GM21367 (cell line): Measurements from ENCODE around the gene SMC3.
"Not testable (repeated sequence)": the region's sequence is repeated elsewhere in the genome, so short reads cannot be mapped to it uniquely, and the experiment has no call there.

Experiments used
- ATAC-seq: cut with Tn5 transposase; IDR thresholded peaks from one replicate; pipeline ENCODE4 v1.9.1; 2021; ENCODE audit not compliant: unreplicated experiment

The SMC3 gene

DNA sequence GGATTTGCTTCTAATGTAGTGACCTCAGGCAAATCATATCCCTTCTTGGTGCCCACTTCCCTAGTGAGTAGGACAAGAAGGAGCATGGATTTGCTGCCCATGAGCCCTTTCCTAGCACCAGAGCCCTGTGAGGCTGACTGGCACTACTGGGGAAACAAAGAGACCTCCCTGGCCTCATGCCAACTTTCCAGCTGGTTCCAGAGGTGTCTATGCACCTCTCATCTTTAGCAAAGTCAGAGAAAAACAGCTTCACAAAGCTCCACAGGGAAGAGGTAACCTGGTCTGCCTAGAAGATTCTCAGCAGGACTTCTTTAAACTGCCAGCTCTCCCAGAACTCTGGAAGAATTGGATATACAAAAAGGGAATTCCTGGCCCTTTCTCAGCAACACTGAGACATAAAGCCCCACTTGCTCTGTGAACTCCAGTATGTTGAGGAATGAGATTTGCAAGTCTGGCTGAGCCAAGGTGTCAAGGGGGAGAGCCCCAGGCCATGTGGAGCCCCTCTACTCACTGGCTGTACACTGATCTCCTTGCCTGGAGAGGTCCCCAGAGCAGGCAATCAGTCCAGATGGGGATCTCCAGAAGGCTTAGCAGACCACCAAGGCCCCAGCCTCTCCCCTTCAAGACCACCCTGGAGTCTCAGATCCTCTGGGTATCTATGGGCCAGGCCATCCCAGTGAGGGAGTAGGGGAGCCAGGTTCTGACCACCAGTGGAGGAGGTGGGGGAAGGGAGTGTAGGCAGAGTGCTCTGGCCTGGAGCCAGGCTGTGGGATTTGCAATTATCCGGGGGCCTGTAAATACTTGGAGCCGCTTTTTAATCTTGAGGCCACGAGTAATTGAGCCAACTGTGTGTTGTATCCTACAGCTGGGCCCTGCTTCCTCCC is 52.3 kb downstream of the SMC3 start:
- no peak for ATAC-seq

DNA sequence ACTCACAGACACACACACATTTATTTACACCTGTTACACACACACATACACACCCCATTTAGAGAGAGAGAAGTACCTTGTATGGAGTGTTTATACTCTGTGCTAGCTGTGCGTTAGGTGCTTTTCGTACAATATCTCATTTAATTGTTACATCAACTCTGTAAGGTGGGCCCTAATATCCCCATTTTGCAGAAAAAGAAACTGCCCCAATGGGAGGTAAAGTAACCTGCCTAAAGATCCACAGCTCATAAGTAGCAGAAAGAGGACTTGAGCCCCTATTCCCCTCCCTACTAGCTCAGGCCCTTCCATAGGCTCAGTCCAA is 52.9 kb downstream of the SMC3 start:
- no peak for ATAC-seq

- not testable (repeated sequence) for ATAC-seq
Observed at GRCh38 chr10:110623316-110623715, 55.8 kb downstream of the SMC3 start.

DNA sequence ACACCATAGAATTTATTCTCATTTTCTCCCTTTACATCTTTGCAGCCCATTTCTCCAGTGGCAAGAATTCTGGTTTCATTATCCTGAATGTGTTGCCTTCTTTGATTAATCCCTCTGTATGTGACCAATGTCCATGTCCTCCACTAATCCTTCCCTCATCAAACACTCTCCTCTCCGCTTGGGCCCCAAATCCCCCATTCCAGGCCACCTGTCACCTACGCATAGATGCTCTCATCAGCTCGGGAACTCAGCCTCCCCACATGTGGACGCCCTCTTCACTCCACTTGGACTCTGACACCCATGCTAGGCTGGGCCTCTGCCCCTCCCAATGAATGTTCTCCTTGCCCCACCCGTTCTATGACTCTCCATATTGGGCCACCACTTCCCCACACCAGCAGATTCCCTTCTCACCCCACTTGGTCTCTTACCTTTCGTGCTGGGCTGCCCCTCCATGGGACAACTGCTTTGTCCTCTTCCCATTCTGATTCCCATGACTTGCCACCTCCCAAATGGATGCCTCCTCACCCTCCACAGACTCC is 57.9 kb downstream of the SMC3 start:
- no peak for ATAC-seq

DNA sequence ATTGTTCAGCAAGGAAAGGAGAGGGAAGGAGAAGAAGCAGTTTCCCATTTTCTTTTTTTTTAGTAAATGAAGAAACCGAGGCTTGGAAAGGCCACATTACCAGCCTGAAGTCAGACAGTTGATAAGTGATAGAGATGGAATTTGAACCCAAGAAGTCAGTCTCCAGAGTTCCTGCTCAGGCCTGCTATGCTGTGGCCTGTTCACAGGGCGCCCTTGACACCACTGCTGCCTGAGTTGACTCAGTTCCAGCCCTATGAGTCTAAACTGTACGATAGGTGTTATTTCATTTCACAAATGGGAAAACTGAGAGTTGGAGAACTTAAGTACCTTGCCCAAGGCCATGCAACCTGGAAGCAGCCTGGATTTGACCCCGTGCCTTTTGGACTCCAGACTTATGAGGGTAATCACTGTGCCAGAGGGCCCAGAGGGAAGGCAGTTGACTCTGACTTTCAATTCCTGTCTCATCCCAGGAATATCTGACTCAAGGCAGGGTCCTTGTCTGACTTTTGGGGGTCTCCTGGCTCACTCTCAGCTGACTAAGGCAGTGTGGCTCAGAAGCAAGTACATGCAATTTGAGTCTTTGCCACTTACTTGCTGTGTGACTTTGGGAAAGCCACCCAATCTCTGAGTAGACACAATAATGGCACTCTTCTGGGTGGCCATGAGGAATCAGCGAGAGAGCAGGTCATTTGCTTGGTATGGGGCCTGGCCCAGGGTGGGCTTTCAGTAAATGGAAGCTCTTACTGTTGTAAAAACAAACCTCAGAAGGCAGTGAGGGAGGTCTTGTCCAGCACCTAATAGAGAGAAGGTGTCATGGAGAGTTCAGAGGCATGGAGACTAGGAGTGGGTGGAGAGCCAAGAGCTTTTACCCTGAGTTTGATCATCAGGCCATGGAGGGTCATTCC is 58.7 kb downstream of the SMC3 start:
- no peak for ATAC-seq

DNA sequence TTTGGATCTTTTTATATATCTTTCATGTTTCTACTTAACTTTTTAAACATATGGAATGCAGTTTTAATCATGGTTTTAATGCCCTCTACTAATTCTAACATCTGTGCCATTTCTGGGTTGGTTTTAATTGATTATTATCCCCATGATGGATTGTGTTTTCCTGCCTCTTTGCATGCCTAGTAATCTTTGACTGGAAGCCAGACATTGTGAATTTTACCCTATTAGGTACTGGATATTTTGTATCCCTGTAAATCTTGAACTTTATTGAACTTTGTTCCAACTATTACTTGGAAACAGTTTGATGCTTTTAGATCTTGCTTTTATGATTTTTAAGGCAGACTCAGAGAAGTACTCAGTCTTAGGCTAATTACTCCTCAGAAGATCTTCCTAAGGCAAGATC is 60.7 kb downstream of the SMC3 start:
- no peak for ATAC-seq

DNA sequence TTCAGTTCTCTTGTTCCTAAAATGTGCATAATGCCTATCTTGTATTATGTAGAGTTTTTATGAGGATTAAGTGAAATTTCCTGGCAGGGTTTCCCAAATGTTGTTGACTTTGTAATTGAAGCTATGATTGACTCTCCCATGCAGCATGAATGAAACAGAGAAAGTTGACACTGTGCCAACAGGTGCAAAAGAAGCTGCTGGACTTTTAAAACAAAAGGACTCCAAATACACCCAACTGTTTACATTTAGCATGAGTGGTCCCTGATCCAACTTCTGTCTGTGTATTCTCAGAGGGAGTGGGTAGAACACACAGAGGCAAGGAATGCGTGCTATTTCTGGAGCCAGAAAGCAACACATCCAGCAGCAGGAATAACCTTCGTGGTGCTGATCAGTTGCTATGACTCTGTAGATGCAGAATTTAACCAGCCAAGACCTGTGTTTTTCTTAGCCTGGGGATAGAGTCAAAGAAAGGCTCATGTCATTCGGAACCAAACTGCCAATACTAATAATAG is 62.2 kb downstream of the SMC3 start:
- no peak for ATAC-seq

DNA sequence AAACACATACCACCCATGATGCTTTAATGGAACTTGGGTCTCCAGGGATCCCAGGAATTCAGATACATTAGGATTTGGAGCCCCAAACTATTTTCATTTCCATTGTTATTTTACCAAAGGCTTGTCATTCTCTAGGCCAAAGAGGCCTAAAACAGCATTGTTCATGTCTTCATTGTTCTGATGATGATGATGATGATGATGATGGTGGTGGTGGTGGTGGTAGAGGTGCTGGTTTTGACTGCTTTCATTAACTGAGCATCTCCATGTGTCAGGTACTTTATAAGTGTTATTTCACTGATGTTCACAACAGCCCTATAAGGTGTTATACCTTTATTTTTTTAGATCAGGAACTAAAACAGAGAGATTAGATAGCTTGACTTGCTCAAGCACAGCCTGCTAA is 64.4 kb downstream of the SMC3 start:
- no peak for ATAC-seq

DNA sequence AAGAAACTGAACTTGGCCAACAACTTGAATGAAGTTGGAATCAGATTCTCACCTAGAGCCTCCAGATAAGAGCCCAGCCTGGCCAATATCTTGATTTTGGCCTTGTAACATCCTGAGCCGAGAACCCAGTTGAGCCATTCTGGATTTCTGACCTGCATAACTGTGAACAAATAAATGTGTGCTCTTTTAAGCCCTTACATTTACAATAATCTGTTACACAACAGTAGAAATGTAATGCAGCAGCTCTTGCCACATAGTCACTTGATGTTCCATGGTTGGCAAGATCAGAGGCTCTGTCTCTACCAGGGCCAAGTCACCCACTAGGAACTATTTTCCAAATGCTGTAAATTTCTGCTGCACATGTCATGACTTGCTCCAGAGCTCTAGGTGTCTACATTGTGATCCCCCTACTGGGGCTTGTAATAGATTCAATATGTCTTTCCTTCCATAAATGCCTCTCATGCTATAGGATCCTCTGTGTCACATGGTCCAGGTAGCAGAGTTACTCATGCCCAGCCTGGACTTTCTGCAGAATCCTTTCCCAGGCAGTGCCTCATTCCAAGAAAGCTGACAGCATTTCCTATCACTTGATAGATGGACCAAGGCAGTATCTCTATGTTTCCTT is 65.2 kb downstream of the SMC3 start:
- no peak for ATAC-seq

DNA sequence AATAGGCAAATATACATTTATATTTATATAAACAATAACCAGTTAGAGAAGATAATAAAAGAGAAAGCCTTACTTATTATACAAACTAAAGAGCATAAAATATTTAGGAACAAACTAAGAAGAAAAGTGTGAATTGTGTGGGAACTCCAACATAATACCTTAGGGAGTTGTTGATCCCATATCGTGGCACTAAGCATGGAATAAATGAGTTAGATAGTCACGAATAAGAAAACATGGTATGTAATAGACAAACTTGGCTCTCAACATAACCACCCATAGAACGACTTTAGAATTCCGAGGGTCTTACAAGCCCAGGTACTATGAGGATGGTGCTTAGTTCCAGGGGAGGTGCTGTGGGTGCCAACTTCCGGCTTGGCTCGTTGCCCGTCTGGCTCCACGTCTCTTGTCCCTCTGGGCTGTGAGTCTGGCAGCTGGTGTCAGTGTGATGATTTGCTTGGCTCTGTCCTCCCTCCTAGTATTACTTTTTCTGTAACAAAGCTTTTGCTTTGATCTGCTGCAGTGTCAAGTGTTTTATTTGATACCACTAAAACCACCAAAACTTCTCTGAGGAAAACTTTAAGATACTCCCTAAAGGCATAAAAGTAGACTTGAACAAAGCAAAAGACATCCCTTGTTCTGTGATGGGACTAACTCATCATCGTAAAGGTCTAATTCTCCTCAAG is 67.2 kb downstream of the SMC3 start:
- ATAC-seq: no peak

DNA sequence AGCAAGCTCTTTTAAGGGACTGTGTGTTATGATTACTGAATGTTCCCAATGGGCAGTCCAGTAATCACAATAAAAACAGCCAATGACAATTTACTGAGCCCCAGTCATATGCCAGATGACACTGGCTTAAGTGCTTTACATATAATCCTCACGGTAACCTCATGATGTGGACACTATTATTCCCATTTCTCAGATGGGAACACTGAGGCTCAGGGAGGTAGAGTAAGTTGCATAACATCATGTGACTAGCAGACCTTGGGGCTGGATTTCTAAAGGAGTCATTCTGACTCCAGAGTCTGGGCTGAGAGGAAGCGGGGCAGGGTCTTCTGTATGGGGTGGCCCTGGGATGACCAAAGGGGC is 69.1 kb downstream of the SMC3 start:
- ATAC-seq: no peak

DNA sequence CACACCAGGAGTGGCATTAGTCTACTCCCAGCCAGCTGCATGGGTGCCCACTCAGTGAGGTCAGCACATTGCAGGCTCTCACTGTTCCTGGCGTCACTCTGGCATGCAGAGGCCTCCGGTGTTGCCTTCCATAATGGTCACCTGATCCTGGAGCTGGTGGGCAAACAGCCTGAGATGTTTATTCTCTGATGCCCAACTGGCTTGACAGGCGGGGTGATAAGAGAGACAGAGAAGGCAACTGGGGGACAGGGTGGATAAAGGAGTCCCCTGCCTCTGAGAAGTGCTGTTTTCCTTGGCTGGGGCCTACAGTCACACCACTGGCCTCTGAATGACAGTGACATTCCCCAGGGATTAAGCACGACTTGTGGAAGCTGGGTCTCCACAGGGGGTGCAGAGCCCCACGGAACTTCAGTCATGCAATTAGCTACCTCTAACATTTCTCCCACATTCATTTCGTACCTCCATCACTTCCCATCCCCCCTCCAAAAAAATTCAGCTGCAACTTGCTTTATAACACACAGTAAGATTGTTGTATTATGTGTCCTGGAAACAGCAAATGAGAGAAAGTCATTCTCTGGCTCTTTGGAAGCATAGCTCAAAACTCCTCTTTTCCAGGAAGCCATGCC is 69.5 kb downstream of the SMC3 start:
- no peak for ATAC-seq

DNA sequence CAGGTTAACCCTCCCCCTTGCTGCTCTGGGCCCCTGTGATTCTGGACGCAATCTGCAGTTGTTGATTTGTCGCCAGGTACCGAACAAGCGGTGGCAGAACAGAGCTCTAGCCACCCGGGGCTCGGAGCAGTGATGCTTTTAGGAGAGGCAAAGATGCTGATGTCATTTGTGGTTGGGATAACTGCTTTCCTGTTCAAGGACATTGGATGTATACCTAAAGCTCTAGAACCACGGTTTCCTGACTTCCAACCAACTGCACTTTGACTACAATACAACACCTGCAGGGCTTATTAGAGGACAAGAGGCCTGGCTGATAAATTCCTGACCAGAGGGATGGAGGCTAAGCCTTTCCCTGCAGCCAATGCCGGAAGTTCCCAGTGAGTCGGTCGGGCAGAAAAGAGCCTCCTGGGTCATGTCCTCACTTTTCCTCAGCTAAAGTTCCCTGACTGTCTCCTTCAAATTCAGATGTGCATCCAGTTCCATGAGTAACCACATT is 70.1 kb downstream of the SMC3 start:
- no peak for ATAC-seq

GRCh38 chr10:110638319-110638718 is 70.8 kb downstream of the SMC3 start:
- no peak for ATAC-seq

DNA sequence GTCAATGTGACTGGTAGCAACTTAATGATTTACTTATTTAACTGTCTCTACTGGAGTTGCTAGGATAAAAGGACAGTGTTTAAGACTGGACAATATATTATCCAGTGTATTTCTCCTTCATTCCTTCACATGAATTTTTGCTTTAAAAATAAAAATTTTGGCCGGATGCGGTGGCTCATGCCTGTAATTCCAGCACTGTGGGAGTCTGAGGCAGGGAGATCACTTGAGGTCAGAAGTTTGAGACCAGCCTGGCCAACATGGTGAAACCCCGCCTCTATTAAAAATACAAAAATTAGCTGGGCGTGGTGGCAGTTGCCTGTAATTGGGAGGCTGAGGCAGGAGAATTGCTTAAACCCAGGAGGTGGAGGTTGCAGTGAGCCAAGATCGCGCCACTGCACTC is 71.6 kb downstream of the SMC3 start:
- ATAC-seq: not testable (repeated sequence)

GRCh38 chr10:110639858-110640257 is 72.4 kb downstream of the SMC3 start:
- not testable (repeated sequence) for ATAC-seq

DNA sequence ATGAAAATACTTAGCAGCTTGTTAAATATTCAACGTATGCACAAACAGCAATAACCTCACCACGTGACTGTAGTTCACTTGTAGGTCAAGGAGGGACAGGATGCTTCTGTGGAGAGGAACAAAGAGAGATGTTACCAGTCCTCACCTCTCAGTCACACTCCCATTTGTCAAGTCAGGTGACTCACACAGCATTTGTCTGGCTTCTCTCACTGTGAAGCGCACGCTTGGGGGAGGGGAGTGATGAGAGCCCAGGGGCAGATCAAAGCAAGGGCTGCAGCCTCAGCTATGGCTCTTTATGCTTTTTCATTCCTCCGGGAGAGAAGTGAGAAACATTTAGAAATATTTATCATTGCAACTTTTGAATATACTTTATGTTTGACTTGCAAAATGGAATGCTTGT is 73.8 kb downstream of the SMC3 start:
- ATAC-seq: no peak

DNA sequence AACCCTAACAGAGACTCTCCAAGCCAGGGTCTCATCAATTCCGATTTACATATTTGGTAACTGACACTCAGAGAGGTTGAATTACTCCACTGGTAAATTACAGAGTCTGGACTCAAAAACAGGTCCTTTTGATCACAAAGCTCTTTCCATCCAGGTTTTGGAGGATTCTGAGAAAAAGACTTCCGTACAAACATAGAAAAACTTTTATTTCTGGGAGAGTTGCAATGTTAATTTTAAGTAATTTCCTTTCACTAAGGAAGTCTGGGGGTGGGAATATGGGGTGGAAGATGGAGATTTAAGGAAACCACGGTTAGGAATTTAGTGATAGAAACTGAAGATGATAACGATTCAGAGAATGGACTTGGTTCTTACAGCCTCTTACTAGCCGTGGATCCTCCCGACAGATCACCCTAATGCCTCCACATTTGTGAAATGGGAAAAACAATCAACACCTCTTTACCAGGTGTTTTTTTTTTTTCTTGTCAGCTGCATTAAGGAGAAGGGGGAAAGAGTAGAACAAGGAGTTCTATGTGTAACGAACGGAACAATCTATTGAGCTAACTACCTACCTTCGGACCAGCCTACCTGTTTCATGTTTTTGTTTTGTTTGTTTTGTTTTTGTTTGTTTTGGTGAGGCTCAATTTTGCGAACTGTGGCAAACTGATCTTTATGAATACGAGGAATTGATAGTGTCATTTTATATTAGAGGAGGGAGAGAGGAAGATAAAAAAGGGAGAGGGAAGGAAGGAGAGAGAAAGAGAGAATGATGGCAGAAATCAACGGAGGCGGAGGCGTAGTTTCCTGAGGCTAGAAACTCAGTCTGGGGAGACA is 74.9 kb downstream of the SMC3 start:
- no peak for ATAC-seq

GRCh38 chr10:110643035-110643652 is 75.6 kb downstream of the SMC3 start:
- ATAC-seq: no peak
